Natural killer cell (primary cell): Measurements from ENCODE around the gene TEX10. TPM values are rescaled to one million over a fixed set of nuclear protein-coding genes. Genes with fewer than 3 reads are reported as not detected.

ENCODE experiments used
- ATAC-seq, 3 donors: fragments of 150-1000 bp in 2 of 3; fragments of 200-7000 bp in 1 of 3; cut with Tn5 transposase; 1 replicate in 1 of 3; 2 replicates in 2 of 3; pipeline ENCODE4 v1.10.0; 2021; ENCODE audit warnings: mild to moderate bottlenecking in 2 of 3, moderate library complexity in 2 of 3
- DNase-seq, 2 donors: peaks; one replicate each; pipeline versions ENCODE4 v3.0.0 to v3.0.0-alpha.2; 2013 to 2021; ENCODE audit warnings: mixed read lengths in 1 of 2
- H3K27ac ChIP-seq: one replicate; pipeline ENCODE4 v1.5.1; 2013; ENCODE audit warnings: mild to moderate bottlenecking, low read length
- H3K27me3 ChIP-seq: one replicate; pipeline ENCODE4 v1.6.1; 2013; ENCODE audit warnings: low read length; ENCODE audit not compliant: control insufficient read depth, insufficient read depth
- H3K36me3 ChIP-seq: one replicate; pipeline ENCODE4 v1.6.1; 2013; ENCODE audit warnings: low read length; ENCODE audit not compliant: control insufficient read depth, insufficient read depth
- H3K4me1 ChIP-seq: one replicate; pipeline ENCODE4 v1.6.1; 2013; ENCODE audit warnings: low read length; ENCODE audit not compliant: control insufficient read depth, insufficient read depth
- H3K4me3 ChIP-seq: one replicate; pipeline ENCODE4 v1.5.1; 2013; ENCODE audit warnings: low read length
- H3K9me3 ChIP-seq: one replicate; pipeline ENCODE4 v1.6.1; 2013; ENCODE audit warnings: low read length; ENCODE audit not compliant: control insufficient read depth, insufficient read depth
- H3K27ac Mint-ChIP-seq, 2 donors: one replicate each; pipeline ENCODE4 v1.8.0; 2022; ENCODE audit warnings: mild to moderate bottlenecking in 2 of 2, mixed read lengths in 2 of 2, moderate library complexity in 1 of 2
- H3K27me3 Mint-ChIP-seq, 2 donors: one replicate each; pipeline ENCODE4 v1.8.0; 2022; ENCODE audit warnings: low read depth in 2 of 2, mixed read lengths in 2 of 2
- H3K36me3 Mint-ChIP-seq: one replicate; pipeline ENCODE4 v1.8.0; 2022; ENCODE audit warnings: mixed read lengths
- H3K4me1 Mint-ChIP-seq, 2 donors: one replicate each; pipeline ENCODE4 v1.8.0; 2022; ENCODE audit warnings: mixed read lengths in 2 of 2
- H3K4me3 Mint-ChIP-seq: one replicate; pipeline ENCODE4 v1.8.0; 2022; ENCODE audit warnings: mild to moderate bottlenecking, moderate library complexity, mixed read lengths
- H3K9me3 Mint-ChIP-seq, 2 donors: one replicate each; pipeline ENCODE4 v1.8.0; 2022; ENCODE audit warnings: mixed read lengths in 2 of 2
- WGBS: methylation state at CpG from one replicate; pipeline ENCODE4 v1.1.7; 2013; ENCODE audit warnings: missing lambda C conversion rate; ENCODE audit not compliant: insufficient coverage; 5-methylcytosine and 5-hydroxymethylcytosine counted together
- intact Hi-C: fragments of 100-400 bp; cut with micrococcal nuclease; formaldehyde crosslinking; loops from one replicate; pipeline ENCODE4 v1.14.2; 2022
- total RNA-seq, 4 donors: library from RNA; stranded (reverse); fragments of 120-200 nt in 1 of 4; gene quantifications; one replicate each; pipeline versions ENCODE4 v1.2.3 to v1.2.4, GENCODE V29; 2013 to 2022
- TF ChIP-seq, protein P1 (sequence below): fragments of 200-600 bp; IDR thresholded peaks from one replicate; pipeline ENCODE4 v1.8.0; 2022; ENCODE audit warnings: antibody characterized with exemption

TEX10 gene
- total RNA-seq, 3 donors from 2014 or later (not counting 1 experiment from before 2014, with no cell fraction given) = 11.1 to 15.9 (median 13.2) TPM

DNA sequence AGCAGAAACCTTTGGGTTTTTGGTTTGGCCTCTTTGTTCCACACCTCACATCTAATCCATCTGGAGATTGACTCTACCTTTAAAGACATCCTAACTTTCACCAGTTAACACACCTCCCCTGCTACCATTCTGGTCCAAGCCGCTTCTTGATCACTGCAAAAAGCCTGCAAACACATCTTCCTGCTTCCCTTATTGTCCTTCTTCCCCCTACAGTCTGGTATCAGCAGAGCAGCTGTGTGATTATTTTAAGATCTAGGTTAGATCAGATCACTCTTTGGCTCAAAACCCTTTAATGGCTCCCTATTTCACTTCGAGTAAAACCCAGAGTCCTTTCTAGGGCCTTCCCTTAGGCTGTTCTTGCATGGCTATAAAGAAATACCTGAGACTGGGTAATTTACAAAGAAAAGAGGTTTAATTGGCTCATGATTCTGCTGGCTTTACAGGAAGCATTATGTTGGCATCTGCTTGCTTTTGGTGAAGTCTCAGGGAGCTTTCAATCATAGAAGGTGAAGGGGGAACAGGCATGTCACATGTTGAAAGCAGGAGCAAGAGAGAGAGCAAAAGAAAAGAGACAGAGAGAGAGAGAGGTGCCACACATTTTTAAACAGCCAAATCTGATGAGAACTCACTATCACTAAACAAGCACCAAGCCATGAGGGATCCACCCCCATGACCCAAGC, 1.5 kb upstream of the TEX10 start:
- H3K27ac ChIP-seq = no peak overlapping the region
- H3K4me1 Mint-ChIP-seq = peaks cover 45 to 50% of the 10 kb centered on the region in 2 donors
- DNase-seq (peak in 1 of 2 donors; percentile 24), ATAC-seq (no peak)
- peak overlapping the region; percentile 23 for H3K4me3 Mint-ChIP-seq
- H3K36me3 Mint-ChIP-seq = no peaks in the 10 kb centered on the region
- intact Hi-C loops = loop anchor here (10.0 kb wide), 2 partner anchors 241 to 269 kb away; no protein-coding TSS in a partner anchor
- H3K4me1 ChIP-seq = peaks cover 5% of the 10 kb centered on the region
- 96% methylated on average over 2 of the region's 2 CpGs for WGBS
- peak overlapping the region; percentile 24 to 94 for H3K27ac Mint-ChIP-seq
- no peaks in the 10 kb centered on the region for H3K27me3 Mint-ChIP-seq
- TF ChIP-seq, protein P1, sequence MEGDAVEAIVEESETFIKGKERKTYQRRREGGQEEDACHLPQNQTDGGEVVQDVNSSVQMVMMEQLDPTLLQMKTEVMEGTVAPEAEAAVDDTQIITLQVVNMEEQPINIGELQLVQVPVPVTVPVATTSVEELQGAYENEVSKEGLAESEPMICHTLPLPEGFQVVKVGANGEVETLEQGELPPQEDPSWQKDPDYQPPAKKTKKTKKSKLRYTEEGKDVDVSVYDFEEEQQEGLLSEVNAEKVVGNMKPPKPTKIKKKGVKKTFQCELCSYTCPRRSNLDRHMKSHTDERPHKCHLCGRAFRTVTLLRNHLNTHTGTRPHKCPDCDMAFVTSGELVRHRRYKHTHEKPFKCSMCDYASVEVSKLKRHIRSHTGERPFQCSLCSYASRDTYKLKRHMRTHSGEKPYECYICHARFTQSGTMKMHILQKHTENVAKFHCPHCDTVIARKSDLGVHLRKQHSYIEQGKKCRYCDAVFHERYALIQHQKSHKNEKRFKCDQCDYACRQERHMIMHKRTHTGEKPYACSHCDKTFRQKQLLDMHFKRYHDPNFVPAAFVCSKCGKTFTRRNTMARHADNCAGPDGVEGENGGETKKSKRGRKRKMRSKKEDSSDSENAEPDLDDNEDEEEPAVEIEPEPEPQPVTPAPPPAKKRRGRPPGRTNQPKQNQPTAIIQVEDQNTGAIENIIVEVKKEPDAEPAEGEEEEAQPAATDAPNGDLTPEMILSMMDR = no peak
- no peak overlapping the region for H3K4me3 ChIP-seq
- no peaks in the 10 kb centered on the region for H3K9me3 Mint-ChIP-seq
- H3K36me3 ChIP-seq = no peaks in the 10 kb centered on the region
- no peaks in the 10 kb centered on the region for H3K9me3 ChIP-seq
- no peaks in the 10 kb centered on the region for H3K27me3 ChIP-seq

DNA sequence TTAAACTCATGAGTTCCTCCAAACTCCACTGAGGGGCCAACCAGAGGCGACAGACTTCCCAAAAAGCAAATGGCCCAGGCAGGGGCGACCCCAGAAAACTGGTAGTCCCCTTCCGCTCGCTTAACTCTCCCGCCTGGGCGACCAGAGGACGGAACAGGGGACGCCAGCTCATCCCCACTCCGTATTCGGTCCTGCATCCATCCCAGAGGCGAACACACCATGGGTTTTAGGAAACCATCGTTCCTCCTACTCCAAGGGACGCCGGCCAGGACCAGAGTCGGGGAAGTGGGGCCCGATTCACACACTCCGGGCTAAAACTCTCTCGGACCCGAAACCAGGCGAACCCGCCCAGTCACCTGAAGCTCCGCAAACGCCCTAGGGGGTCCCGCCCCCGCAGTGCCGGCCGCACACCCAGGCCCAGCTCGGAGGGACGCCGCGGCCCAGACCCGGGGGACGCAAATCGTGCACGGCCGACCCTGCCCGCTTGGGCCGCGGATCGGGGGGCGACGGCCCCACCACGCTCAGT, 478 bp downstream of the TEX10 start:
- no peak overlapping the region for H3K27ac ChIP-seq
- DNase-seq = peak; percentile 25 to 42

DNA sequence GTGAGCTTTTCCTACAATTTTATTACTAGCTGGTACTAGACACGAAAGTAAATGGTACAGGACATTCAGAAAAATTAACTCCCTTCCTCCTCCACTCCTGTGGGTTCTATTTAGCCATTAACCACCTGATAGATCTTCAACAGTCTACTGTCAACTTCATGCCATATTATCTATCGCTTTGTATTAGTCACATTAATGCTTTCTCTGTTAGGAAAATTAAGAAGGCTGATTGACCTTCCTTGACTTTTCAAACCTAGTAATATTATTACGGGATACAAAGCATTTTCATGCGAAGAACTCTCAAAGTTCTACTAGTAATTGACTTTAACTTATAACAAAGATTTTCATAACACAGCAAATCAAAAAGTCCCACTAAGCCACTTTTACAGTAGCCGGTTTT, 1.2 kb downstream of the TEX10 start:
- intact Hi-C loops = loop anchor here (10.0 kb wide), 2 partner anchors 243 to 267 kb away; no protein-coding TSS in a partner anchor
- peak overlapping the region; percentile 95 for H3K4me3 Mint-ChIP-seq
- H3K9me3 ChIP-seq = no peaks in the 10 kb centered on the region
- TF ChIP-seq, protein P1 = no peak
- H3K36me3 Mint-ChIP-seq = no peaks in the 10 kb centered on the region
- H3K27ac ChIP-seq = no peak overlapping the region
- 46% methylated on average over 4 of the region's 5 CpGs for WGBS
- H3K27me3 Mint-ChIP-seq = no peaks in the 10 kb centered on the region
- H3K36me3 ChIP-seq = peaks cover 2% of the 10 kb centered on the region
- peak overlapping the region; percentile 68 for H3K4me3 ChIP-seq
- no peaks in the 10 kb centered on the region for H3K9me3 Mint-ChIP-seq
- DNase-seq = no peak
- no peak for ATAC-seq
- H3K27ac Mint-ChIP-seq = peak overlapping the region; percentile 24 to 94
- peaks cover 5% of the 10 kb centered on the region for H3K4me1 ChIP-seq
- H3K4me1 Mint-ChIP-seq = peaks cover 39 to 41% of the 10 kb centered on the region in 2 donors
- no peaks in the 10 kb centered on the region for H3K27me3 ChIP-seq

More for the DNA sequence above, 478 bp downstream of the TEX10 start:
- Mint-ChIP-seq H3K4me1 (peaks cover 41 to 45% of the 10 kb centered on the region in 2 donors), H3K27ac (peak overlapping the region; percentile 24 to 94), H3K27me3 (no peaks in the 10 kb centered on the region), H3K4me3 (peak overlapping the region; percentile 95), H3K36me3 (no peaks in the 10 kb centered on the region), H3K9me3 (no peaks in the 10 kb centered on the region)
- H3K4me1 ChIP-seq = peaks cover 5% of the 10 kb centered on the region
- intact Hi-C loops = loop anchor here (1.0 to 10.0 kb wide), 3 partner anchors 59 to 267 kb away; no protein-coding TSS in a partner anchor
- no peaks in the 10 kb centered on the region for H3K36me3 ChIP-seq
- H3K4me3 ChIP-seq = peak overlapping the region; percentile 68
- WGBS = under 1% methylated on average over 43 of the region's 43 CpGs
- no peaks in the 10 kb centered on the region for H3K27me3 ChIP-seq
- no peaks in the 10 kb centered on the region for H3K9me3 ChIP-seq
- peak; percentile 14 to 24 (median 21) for ATAC-seq
- TF ChIP-seq, protein P1 = no peak
